Psoas muscle (tissue), 8 donors: Measurements from ENCODE around the gene CPHXL. TPM values are rescaled to one million over a fixed set of nuclear protein-coding genes. Genes with fewer than 3 reads are reported as not detected.

ENCODE experiments used
- ATAC-seq, 4 donors: fragments of 200-7000 bp; cut with Tn5 transposase; one replicate each; pipeline ENCODE4 v1.9.1; 2020; ENCODE audit warnings: moderate library complexity in 3 of 4, mild to moderate bottlenecking in 2 of 4
- DNase-seq, 2 donors: peaks; one replicate each; pipeline ENCODE4 v3.0.0-alpha.2; 2020
- H3K27ac ChIP-seq: fragments of 200-600 bp; one replicate; pipeline ENCODE4 v1.8.0; 2022
- H3K27me3 ChIP-seq, 3 donors: fragments of 200-600 bp in 1 of 3; one replicate each; pipeline versions ENCODE4 v1.6.1 to v1.8.0; 2013 to 2022; ENCODE audit warnings: low read length in 2 of 3, mild to moderate bottlenecking in 2 of 3, moderate library complexity in 1 of 3; ENCODE audit not compliant: insufficient read depth in 3 of 3
- H3K36me3 ChIP-seq, 2 donors: fragments of 200-600 bp in 1 of 2; one replicate each; pipeline versions ENCODE4 v1.6.1 to v1.8.0; 2013 to 2022; ENCODE audit warnings: low read depth in 1 of 2, mild to moderate bottlenecking in 1 of 2, moderate library complexity in 1 of 2; ENCODE audit not compliant: insufficient read depth in 1 of 2
- H3K4me1 ChIP-seq: fragments of 200-600 bp; one replicate; pipeline ENCODE4 v1.8.0; 2022
- H3K4me3 ChIP-seq: fragments of 200-600 bp; one replicate; pipeline ENCODE4 v1.8.0; 2022; ENCODE audit warnings: mild to moderate bottlenecking
- H3K9me3 ChIP-seq: fragments of 200-600 bp; one replicate; pipeline ENCODE4 v1.8.0; 2022
- WGBS, 3 donors: extraction: QIAGEN DNeasy Blood & Tissue Kit; methylation state at CpG; one replicate each; pipeline versions ENCODE4 v1.1.6 to v1.1.7; 2013; 5-methylcytosine and 5-hydroxymethylcytosine counted together
- intact Hi-C, 2 donors: fragments of 100-400 bp; cut with DNase I; formaldehyde crosslinking; loops; one replicate each; pipeline versions ENCODE4 v1.11.0 to v1.14.2; 2022
- polyA plus RNA-seq, 3 donors: library from polyadenylated mRNA; stranded (reverse); fragments of 200-250 nt; gene quantifications; one replicate each; pipeline ENCODE4 v1.2.3, GENCODE V29; 2013
- total RNA-seq, 4 donors: library from RNA; stranded (reverse); fragmentation: NEBNext Ultra II Directional in 2 of 4; extraction: Animal tissue kit (Norgen Biotek cat#: 25700) in 2 of 4; gene quantifications; one replicate each; pipeline versions ENCODE4 v1.2.1 to v1.2.4, GENCODE V29; 2021 to 2023
- TF ChIP-seq, protein P1 (sequence below): fragments of 200-600 bp; IDR thresholded peaks from one replicate; pipeline ENCODE4 v1.8.0; 2022; ENCODE audit warnings: antibody characterized with exemption
- donor health status: healthy with polysubstance abuse.
- donor health status: DM: no; HTN: no; CAD: no; lungs with moderate emphysema.
- donor health status: Bipolar disorder and iron deficiency.
- donor health status: healthy.
- donor health status: DM: yes; HTN: yes; CAD: no.
- donor health status: DM: no; HTN: no; CAD: no.
- donor health status: DM: no; HTN: no; CAD: no.
- donor health status: DM: yes; HTN: yes; CAD: no.

The CPHXL gene
- total and polyA plus RNA-seq, 7 donors, result not detected

DNA sequence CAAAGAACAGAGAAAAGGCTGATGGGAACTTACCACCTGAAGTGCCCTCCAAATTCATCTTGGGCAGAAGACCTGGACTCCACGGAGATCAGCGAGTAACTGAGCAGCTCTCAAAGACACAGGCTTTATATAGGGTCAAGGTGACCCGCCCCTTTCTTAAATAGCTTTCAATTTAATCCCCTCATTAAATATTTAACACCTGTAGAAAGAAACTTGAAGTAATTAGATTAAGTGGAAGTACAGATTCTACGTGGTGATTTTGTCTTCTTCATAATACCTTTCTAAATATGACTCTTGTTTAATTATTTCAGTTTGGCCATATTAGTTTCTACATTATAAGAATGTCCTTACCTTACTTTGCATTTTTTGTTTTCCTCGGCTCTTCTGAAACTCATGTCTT is 24.9 kb downstream of the CPHXL start, which contains the start of gene DUXB:
TSS of gene DUXB (minus strand) at position 101 of the 400 bp plus-strand sequence. CDS start at position 58, 43 bp downstream.
- no peak for DNase-seq

DNA sequence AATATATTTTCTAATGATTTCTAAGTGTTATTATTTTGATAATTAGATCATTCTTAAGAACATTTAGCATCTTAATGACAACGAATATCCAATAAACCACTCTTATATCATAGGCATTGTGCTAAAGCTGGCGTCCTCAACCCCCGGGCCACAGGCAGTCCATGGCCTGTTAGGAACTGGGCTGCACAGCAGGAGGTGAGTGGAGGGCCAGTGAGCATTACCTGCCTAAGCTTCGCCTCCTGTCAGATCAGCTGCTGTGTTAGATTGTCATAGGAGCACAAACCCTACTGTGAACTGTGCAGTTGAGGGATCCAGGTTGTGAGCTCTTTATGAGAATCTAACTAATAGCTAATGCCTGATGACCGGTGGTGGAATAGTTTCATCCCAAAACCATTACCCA is 28.7 kb downstream of the CPHXL start:
- DNase-seq (no peak), ATAC-seq (no peak)
- TF ChIP-seq, protein P1, sequence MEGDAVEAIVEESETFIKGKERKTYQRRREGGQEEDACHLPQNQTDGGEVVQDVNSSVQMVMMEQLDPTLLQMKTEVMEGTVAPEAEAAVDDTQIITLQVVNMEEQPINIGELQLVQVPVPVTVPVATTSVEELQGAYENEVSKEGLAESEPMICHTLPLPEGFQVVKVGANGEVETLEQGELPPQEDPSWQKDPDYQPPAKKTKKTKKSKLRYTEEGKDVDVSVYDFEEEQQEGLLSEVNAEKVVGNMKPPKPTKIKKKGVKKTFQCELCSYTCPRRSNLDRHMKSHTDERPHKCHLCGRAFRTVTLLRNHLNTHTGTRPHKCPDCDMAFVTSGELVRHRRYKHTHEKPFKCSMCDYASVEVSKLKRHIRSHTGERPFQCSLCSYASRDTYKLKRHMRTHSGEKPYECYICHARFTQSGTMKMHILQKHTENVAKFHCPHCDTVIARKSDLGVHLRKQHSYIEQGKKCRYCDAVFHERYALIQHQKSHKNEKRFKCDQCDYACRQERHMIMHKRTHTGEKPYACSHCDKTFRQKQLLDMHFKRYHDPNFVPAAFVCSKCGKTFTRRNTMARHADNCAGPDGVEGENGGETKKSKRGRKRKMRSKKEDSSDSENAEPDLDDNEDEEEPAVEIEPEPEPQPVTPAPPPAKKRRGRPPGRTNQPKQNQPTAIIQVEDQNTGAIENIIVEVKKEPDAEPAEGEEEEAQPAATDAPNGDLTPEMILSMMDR, result no peak
- WGBS, 3 donors, result 88 to 94% (median 90%) methylated on average over 5 of the region's 5 CpGs
- H3K9me3 ChIP-seq, result no peaks in the 10 kb centered on the region
- H3K27ac ChIP-seq, result no peak overlapping the region
- H3K4me1 ChIP-seq, result no peaks in the 10 kb centered on the region
- no peaks in the 10 kb centered on the region for H3K36me3 ChIP-seq
- intact Hi-C loops, result no loop called here
- H3K27me3 ChIP-seq, result no peaks in the 10 kb centered on the region
- H3K4me3 ChIP-seq, result no peak overlapping the region

More for the DNA sequence above, 24.9 kb downstream of the CPHXL start, which contains the start of gene DUXB:
- WGBS, 3 donors, result 81 to 88% (median 86%) methylated on average over 5 of the region's 5 CpGs
- H3K36me3 ChIP-seq, result no peaks in the 10 kb centered on the region
- TF ChIP-seq, protein P1, result no peak
- H3K27me3 ChIP-seq, result no peaks in the 10 kb centered on the region
- intact Hi-C loops, result no loop called here
- no peaks in the 10 kb centered on the region for H3K4me1 ChIP-seq
- H3K4me3 ChIP-seq, result no peak within 1 kb of the TSS
- ATAC-seq, result no peak
- H3K27ac ChIP-seq, result no peak within 1 kb of the TSS
- H3K9me3 ChIP-seq, result no peaks in the 10 kb centered on the region

DNA sequence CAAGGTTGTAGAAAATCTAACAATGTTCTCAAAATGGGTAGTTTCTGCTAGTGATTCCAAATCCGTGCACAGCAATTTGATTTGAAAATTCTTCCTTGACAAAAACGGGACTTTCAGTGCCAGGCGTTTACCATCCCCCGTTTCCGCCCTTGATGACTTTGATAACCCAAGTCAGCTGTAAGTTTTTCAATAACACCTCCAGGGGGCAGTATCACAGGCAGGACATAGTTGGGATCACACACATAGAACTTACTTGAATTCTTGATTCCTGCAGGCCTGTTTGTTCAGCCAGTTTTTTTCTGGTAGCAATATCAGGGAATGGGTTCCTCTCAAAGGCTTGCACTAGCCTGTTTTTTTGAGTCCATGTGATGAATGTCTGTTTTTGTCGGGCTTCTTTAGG is 30.6 kb downstream of the CPHXL start:
- intact Hi-C loops, result no loop called here
- Histone ChIP-seq H3K9me3 (no peaks in the 10 kb centered on the region), H3K4me3 (no peak overlapping the region), H3K4me1 (no peaks in the 10 kb centered on the region), H3K27me3 (no peaks in the 10 kb centered on the region), H3K27ac (no peak overlapping the region), H3K36me3 (no peaks in the 10 kb centered on the region)
- ATAC-seq, result no peak
- 79 to 80% (median 80%) methylated on average over 6 of the region's 6 CpGs for WGBS, 3 donors
- TF ChIP-seq, protein P1, result no peak
- DNase-seq, result no peak

DNA sequence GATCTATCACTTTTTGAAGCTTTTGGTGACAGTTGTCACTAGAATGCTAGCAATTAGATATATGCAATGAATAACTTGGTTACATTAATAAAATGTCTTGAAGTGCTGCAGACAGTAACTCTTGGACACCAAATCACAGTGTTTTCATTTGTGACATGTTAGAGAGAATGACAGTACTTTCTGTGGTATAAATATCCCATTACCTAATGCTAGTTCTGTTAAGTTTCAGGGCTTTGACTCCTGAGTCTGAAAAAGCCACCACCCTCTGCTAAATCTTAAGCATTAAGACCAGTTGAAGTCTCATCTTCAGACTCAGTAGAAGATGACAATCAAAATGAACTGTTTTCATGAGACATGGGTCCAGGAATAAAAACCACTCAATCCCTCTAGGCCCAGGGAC is 38.9 kb downstream of the CPHXL start:
- no peaks in the 10 kb centered on the region for H3K9me3 ChIP-seq
- no peaks in the 10 kb centered on the region for H3K36me3 ChIP-seq
- H3K4me1 ChIP-seq, result no peaks in the 10 kb centered on the region
- TF ChIP-seq, protein P1, result no peak
- no peaks in the 10 kb centered on the region for H3K27me3 ChIP-seq
- intact Hi-C loops, result no loop called here
- no peak overlapping the region for H3K27ac ChIP-seq
- DNase-seq (no peak), ATAC-seq (no peak)
- H3K4me3 ChIP-seq, result no peak overlapping the region

DNA sequence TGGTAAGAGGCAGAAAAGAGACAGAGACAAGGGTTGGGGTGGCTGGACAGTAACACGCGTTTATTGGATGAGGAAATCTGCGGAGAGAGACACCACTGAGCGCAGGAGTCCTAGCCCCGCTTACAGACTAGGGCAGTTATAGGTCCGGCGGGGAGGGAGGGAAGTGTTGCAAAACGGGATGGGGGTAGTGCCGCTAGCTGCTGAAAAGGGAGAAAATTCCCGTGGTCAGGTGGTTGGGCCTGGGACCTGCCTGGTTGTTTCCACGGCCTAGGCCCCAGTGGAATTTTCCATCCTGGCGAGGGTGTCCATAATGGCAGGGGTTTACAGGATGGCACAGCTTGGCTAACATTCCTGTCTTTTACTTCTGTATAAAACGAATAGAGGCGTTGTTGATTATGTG is 44.0 kb downstream of the CPHXL start:
- TF ChIP-seq, protein P1, result no peak
- ATAC-seq (no peak), DNase-seq (no peak)
- no peaks in the 10 kb centered on the region for H3K9me3 ChIP-seq
- H3K27ac ChIP-seq, result no peak overlapping the region
- H3K36me3 ChIP-seq, result no peaks in the 10 kb centered on the region
- intact Hi-C loops, result no loop called here
- no peak overlapping the region for H3K4me3 ChIP-seq
- no peaks in the 10 kb centered on the region for H3K4me1 ChIP-seq
- WGBS, 3 donors, result 87 to 91% (median 87%) methylated on average over 14 of the region's 14 CpGs
- H3K27me3 ChIP-seq, result no peaks in the 10 kb centered on the region
